T-helper 1 cell (primary cell): ENCODE measurements around the gene KIF5C.

Experiments
- DNase-seq, 5 donors: peaks; one replicate each; pipeline ENCODE4 v3.0.0-alpha.2; 2012 to 2020

KIF5C gene

GRCh38 chr2:148888003-148888501, 13.0 kb downstream of the KIF5C start:
- peak in 1 of 5 donors; percentile 6 for DNase-seq

DNA sequence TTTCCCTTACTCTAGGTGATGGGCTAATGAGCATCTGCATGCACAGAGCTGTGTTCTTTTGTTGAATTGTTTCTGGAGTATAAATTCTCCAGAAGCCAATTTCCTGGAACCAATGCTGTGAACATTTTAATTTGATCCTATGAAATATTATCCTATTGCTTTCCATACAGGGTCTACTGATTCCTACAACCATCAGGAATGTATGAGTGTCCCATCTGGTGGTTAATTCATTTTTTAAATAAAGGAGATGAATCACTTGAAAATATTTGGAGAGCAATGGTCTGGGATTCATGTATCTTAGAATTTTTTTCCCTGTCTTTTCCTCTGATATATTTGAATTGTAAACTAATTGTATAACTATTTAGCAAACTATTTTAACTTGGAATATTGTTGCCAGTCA, 14.0 kb downstream of the KIF5C start:
- DNase-seq: no peak

- DNase-seq: no peak
Observed at GRCh38 chr2:148893906-148894305, 18.9 kb downstream of the KIF5C start.

- DNase-seq: no peak
Observed at GRCh38 chr2:148896136-148896535, 21.1 kb downstream of the KIF5C start.

- no peak for DNase-seq
Observed at GRCh38 chr2:148899638-148900318, 24.8 kb downstream of the KIF5C start.

GRCh38 chr2:148900350-148900837, 25.4 kb downstream of the KIF5C start:
- DNase-seq: no peak

DNA sequence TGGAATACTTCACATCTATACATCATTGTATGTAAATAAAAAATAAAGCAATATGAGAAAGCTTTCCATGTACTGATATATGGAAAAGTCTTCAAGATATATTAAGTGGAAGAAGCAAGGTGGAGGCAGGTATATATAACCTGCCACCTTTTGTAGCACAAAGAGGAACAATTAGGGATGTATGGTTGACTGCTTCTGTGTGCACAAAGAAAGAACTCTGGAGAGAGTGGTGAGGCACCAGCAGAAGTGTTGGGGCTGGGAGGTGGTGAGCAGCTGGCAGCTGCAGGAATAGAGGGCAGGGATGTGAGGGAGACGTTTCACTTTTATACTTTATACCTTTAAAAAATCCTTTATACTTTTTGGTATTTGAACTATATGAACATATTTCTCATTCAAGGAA, 26.1 kb downstream of the KIF5C start:
- no peak for DNase-seq

GRCh38 chr2:148902798-148903197, 27.8 kb downstream of the KIF5C start:
- no peak for DNase-seq

DNA sequence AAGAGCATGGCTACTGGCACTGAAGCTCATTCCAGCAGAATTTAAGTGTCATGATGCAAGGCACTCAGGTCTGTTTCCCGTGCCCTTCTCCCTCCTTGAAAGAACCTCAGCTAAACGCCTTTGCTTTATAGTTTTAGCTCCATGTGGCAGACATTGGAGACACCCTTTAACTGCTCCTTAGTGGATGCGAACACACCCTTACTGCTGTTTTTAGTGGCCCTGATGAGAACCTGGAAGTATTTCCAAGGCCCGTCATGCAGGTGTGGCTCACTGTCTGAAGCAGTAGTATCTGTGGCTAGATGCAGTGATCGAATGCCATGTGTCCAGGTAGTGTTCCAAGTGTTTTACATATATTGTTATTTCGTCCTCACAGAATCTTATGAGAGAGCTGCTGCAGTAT, 28.3 kb downstream of the KIF5C start:
- DNase-seq: no peak

- DNase-seq: no peak
Observed at GRCh38 chr2:148903979-148904378, 29.0 kb downstream of the KIF5C start.

DNA sequence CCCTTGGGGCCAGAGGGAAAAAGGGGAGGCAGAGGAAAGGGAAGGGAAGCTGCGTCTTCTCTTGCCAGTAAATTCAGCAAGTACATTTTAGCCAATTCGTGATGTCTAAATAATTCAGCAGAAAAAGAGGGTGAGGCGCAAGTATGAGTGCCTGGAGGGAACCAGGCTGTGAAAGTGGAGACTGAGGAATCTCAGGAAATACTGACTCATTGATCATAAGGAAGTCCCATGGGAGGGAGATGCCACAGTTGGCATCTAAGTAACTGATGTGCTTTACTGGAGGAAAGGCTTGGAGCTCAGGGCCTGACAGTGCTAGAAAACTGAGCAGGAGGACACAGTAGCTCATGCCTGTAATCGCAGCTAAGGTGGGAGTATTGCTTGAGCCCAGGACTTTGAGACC, 31.1 kb downstream of the KIF5C start:
- no peak for DNase-seq

DNA sequence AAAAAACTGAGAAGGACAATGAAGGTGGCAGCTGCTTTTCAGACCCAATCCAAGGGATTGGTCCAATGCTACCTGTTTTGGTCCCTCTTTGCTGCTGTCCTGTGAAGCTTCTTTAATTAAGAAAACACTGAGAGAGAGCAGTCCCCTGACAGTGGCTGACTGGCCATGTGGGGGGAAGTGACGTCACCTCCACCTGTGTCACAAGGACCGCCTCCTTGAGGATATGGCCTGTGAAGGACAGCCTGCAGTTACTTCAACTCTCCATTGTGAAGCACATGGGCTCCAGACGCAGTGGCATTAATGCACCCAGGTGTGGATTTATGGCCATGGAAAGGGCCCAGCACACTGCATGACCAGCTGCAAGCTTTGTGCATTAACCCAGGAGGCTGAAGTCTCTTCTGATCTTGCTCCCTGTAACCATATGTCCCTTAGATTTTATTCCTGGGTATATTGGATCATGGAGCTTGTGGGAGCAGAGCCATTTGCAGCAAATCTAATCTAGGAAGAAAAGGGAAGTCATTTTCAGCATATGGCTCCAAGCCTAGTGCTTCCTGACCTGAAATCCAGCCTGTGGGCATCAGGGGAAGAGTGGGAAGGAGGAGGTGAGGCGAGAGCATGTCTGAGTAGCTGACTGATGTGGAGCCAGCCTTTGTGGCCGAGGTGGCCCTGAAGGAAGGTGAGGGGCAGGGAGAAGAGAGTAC, 32.2 kb downstream of the KIF5C start:
- DNase-seq: no peak

DNA sequence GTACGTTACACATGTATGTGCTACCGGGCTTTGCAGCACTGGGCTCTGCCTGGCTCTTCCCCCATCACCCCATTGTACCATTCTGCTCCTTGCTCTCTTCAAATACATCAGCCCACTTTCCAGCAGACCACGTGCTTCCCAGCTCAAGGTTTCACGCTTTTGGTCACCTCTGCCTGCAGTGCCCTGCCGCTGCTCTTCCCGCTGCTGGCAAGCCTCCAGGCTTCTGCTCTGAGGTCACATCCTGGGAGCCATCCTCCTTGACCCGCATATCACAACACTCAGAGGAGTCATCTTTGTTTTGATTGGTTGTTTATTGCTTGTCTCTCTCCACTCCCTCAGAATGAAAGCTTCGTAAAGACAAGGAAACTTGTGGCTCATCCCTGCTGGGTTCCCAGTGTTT, 34.1 kb downstream of the KIF5C start:
- DNase-seq: no peak

- DNase-seq: no peak
Observed at GRCh38 chr2:148913061-148913460, 38.0 kb downstream of the KIF5C start.

DNA sequence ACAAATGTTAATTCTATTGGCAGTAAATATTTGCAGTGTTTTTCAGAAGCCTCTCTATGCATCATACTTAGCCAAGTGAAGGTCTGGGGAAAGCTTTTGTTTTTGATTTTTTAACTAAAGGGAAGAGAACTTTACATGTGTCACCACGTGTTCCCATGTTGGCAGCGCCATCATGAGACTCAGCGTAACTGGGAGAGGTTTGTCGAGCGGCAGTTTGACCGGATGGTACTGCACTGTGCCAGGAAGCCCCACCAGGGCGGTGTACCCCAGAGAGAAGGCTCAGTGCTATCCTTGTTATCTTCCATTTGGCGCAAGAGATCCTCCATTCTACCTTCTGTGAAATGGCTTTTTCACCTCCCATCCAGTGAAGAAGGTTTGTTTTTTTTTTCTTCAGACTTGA, 38.5 kb downstream of the KIF5C start:
- no peak for DNase-seq

DNA sequence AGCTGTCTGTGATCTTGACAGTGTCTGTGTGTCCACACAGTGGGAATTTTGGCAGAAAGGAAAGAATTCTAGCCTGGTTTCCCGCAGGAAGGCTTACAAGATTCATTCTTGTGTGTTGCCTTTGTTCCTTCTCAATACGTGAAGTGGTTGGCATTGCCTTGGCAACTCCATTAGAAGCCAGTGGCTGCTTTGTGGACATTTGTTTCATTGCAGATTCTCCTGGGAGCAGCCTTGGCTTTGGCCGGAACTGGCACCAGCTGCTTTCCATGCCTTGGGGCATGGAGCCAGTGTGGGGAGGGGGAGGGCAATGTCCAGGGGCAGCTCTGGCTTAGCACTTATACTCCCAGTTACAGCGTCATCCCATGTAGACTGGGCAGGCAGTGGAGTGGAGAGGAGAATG, 39.4 kb downstream of the KIF5C start:
- no peak for DNase-seq

GRCh38 chr2:148917431-148917830, 42.4 kb downstream of the KIF5C start:
- DNase-seq: no peak

DNA sequence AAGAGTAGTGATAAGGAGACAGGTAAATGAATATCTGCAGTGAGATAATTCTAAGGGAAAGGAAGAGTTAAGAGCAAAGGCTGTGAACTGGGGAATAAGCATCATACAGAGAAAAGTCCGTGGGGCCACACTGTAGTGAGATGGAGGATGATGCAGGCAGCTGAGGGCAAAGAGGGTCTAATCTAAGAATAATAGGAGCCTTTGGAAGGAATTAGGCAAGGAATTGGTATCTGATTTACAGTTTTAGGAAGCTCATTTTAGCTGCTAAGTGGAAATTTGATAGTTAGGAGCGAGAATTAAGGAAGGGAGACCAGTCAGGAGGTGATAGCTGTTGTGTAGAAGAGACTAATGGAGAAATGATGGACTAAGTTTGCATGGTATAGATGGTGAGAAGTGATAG, 43.5 kb downstream of the KIF5C start:
- DNase-seq: no peak

DNA sequence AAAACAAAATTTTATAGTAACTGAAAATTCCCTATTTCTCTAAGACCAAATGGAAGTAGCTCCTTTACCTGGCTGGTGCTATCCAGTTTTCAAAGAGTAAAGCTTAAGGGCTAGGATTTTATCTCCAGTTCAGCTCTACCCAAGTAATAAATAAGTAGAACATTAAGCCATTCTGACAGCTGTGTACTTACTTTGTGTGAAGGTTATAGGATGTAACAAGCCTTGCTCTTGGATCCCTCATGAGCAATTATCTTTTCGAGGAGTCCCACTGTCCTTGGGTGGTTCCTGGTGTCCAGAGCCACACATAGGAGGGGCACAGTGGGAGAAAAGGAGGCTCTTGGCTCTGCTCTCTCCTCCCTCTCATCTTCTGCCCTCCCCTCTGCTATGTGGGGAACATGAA, 45.5 kb downstream of the KIF5C start:
- DNase-seq: no peak

GRCh38 chr2:148922062-148922461, 47.0 kb downstream of the KIF5C start:
- no peak for DNase-seq

DNA sequence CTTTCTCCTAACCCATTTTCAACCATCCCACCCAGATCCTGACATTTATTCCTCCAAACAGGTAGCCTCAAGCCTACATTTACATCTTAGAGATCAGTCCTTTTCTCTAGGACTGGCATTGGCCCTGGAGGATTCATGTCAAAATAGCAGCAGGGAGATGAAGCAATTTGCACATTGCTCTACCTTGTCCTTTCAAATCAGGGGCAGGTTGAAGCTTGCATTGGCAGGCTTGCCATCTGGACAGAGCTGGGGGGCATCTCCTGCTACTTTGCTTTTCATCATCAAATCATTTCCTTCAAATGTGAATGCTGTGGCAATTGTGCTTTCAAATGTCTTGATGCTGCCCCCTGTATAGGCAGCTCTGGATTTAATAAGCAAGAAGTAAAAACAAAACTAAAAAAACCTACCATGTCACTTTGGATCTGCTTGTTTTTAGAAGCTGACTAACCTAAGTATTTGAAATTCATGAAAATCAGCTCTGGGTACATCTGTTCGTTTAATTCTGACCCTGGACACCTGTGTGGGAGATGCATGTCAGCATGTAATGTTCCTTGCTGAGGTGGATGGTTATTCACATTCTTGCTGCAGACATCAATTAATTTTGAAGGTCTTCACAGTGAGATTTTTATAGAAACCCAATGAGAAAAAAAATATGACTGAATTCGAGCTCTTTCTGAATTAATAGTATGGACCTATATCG, 47.9 kb downstream of the KIF5C start:
- DNase-seq: no peak

DNA sequence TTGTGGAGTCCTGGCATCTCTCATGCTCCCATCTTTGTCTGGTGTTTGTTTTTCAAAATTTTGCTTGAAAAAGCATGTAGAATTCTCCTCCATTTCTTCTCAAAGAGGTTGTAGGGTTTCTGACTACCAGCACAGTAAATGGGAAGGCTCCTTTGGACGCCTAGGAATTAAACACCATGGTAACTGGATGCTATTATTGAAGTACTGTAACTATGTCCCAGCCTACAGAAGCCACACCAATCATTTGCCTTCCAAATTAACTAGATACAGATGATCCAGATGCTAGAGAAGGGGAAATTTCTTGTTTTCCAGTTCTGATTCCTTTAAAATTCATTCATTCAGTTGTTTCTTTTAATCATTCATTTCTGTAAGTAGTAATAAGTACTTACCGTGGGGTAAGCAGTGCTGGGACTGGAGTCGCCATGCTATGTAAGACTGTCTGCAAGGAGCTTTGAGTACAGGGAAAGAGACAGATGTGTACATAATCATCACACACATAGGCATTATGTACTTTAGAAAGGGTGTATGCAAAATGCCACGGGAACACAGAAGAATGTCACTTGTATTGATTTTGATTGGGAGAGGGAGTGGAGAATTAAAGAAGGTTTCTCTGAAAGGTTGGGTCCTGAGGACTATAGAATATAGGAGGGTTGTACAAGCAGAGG, 49.6 kb downstream of the KIF5C start:
- DNase-seq: no peak
